ENCODE measurements around the gene TMEM156. TPM values are rescaled to one million over a fixed set of nuclear protein-coding genes. Genes with fewer than 3 reads are reported as not detected.

Gene TMEM156
- total and polyA plus RNA-seq, 2 donors (not counting 3 experiments of a cell fraction or from before 2014, with no cell fraction given) = 0.39 to 1.00 TPM

DNA sequence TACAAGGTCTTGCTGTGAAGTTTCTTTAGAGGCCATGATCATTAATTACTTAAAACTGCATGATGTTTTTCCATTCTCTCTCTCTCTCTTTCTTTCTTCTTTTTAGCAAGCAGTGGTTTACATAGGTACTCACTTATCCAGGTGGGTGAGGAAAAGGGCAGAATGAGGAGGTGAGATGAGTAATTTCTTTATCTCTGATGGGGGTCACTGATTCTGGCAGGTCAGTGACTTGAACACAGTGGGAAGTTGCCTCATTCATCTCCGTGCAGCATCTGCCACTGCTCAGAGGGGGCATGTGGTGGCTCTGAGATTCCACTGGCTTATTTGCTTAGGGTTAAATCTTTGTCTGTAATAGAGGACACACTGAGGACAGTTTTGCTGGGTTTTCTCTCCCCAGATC, 102.0 kb downstream of the TMEM156 start:
- Histone ChIP-seq H3K4me2 (ENCODE audit: insufficient read depth, low read length) (no peak overlapping the region), H3K4me1 (ENCODE audit: control insufficient read depth, extremely low read depth, insufficient read depth, low read length) (no peaks in the 10 kb centered on the region), H3K4me3 (replicated peaks in 1 of 3; ENCODE audit: insufficient read depth in 1 of 3, low read depth in 1 of 3, low read length in 3 of 3) (no peak overlapping the region), H3K27ac (ENCODE audit: insufficient read depth, low read depth, low read length) (no peak overlapping the region), H3K9me3 (replicated peaks; ENCODE audit: control insufficient read depth, insufficient read depth, low read length) (no peaks in the 10 kb centered on the region), H3K27me3 (ENCODE audit: control insufficient read depth in 2 of 2, insufficient read depth in 2 of 2, low read length in 2 of 2) (no peaks in the 10 kb centered on the region), H4K20me1 (replicated peaks; ENCODE audit: control insufficient read depth, extremely low read depth, insufficient read depth, low read length) (no peaks in the 10 kb centered on the region), H3K9ac (replicated peaks; ENCODE audit: extremely low read depth, insufficient read depth, low read length) (no peak overlapping the region), H3K9me1 (replicated peaks; ENCODE audit: control insufficient read depth, extremely low read depth, insufficient read depth, low read length) (no peaks in the 10 kb centered on the region), H3K79me2 (ENCODE audit: control insufficient read depth, insufficient read depth, low read length) (no peaks in the 10 kb centered on the region), H3K36me3 (ENCODE audit: control insufficient read depth in 2 of 2, extremely low read depth in 1 of 2, insufficient read depth in 2 of 2, low read length in 2 of 2) (peaks cover 8 to 38% of the 10 kb centered on the region in 2 experiments), H2AFZ (ENCODE audit: low read depth, low read length) (no peak overlapping the region)
- ChIA-PET CTCF (no interaction called here), POLR2A (no interaction called here)
- FAIRE-seq (no peak), DNase-seq (ENCODE audit: low read depth, low spot score) (no peak)
- TF ChIP-seq MAX (IDR thresholded peaks at IDR 0.05; ENCODE audit: insufficient read depth, insufficient read length) (no peak), EZH2 (IDR thresholded peaks at IDR 0.05; ENCODE audit: borderline replicate concordance, low read depth, low read length, severe bottlenecking) (no peak), MYC (IDR thresholded peaks at IDR 0.05; ENCODE audit: low read depth, low read length) (no peak), GATA2 (IDR thresholded peaks at IDR 0.05; ENCODE audit: insufficient read depth, insufficient read length, low read depth, low read length) (no peak), FOS (IDR thresholded peaks at IDR 0.05; ENCODE audit: borderline replicate concordance, insufficient read depth, low read length) (no peak), POLR2AphosphoS5 (IDR thresholded peaks at IDR 0.05; ENCODE audit: insufficient read depth, low read depth, low read length) (no peak), POLR2A (IDR thresholded peaks at IDR 0.05; ENCODE audit: low read depth, low read length) (no peak), JUN (IDR thresholded peaks at IDR 0.05; ENCODE audit: borderline replicate concordance, insufficient read depth, insufficient read length, low read depth) (no peak)
- TF ChIP-seq, protein P1, sequence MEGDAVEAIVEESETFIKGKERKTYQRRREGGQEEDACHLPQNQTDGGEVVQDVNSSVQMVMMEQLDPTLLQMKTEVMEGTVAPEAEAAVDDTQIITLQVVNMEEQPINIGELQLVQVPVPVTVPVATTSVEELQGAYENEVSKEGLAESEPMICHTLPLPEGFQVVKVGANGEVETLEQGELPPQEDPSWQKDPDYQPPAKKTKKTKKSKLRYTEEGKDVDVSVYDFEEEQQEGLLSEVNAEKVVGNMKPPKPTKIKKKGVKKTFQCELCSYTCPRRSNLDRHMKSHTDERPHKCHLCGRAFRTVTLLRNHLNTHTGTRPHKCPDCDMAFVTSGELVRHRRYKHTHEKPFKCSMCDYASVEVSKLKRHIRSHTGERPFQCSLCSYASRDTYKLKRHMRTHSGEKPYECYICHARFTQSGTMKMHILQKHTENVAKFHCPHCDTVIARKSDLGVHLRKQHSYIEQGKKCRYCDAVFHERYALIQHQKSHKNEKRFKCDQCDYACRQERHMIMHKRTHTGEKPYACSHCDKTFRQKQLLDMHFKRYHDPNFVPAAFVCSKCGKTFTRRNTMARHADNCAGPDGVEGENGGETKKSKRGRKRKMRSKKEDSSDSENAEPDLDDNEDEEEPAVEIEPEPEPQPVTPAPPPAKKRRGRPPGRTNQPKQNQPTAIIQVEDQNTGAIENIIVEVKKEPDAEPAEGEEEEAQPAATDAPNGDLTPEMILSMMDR (IDR thresholded peaks at IDR 0.05; ENCODE audit: extremely low read depth in 1 of 2, insufficient read depth in 1 of 2, low read depth in 1 of 2, low read length in 2 of 2) = no peak
- intact Hi-C loops (cut with micrococcal nuclease) (loop anchor here (5.0 kb wide), 1 partner anchor 112 kb away; no protein-coding TSS in a partner anchor), dilution Hi-C loops (cut with MboI; ENCODE audit: extremely low pct_ligation_motif_present, low sequenced_read_pairs) (no loop called here)
- no TSS peak for BruUV-seq (replicated peaks)
